Muscle of leg (tissue), 11 donors: Measurements from ENCODE around the gene STAM. TPM values are rescaled to one million over a fixed set of nuclear protein-coding genes. Genes with fewer than 3 reads are reported as not detected.

Experiments
- DNase-seq: peaks from one replicate; pipeline ENCODE4 v3.0.0; 2013
- H3K27ac ChIP-seq: one replicate; pipeline ENCODE4 v1.5.1; 2013; ENCODE audit warnings: mild to moderate bottlenecking, low read length, control low read depth
- H3K27me3 ChIP-seq: one replicate; pipeline ENCODE4 v1.6.1; 2013; ENCODE audit warnings: low read length; ENCODE audit not compliant: control insufficient read depth, insufficient read depth
- H3K36me3 ChIP-seq: one replicate; pipeline ENCODE4 v1.6.1; 2013; ENCODE audit warnings: low read length; ENCODE audit not compliant: control insufficient read depth, insufficient read depth
- H3K4me1 ChIP-seq: one replicate; pipeline ENCODE4 v1.6.1; 2013; ENCODE audit warnings: low read length; ENCODE audit not compliant: control insufficient read depth, insufficient read depth
- H3K4me3 ChIP-seq: one replicate; pipeline ENCODE4 v1.5.1; 2013; ENCODE audit warnings: low read length, control low read depth
- H3K9me3 ChIP-seq: replicated peaks from 2 replicates; pipeline ENCODE4 v1.6.1; 2013; ENCODE audit warnings: low read depth, low read length; ENCODE audit not compliant: control insufficient read depth
- WGBS: methylation state at CpG from one replicate; pipeline ENCODE4 v1.1.5; 2013; ENCODE audit warnings: missing lambda C conversion rate; ENCODE audit not compliant: insufficient coverage; 5-methylcytosine and 5-hydroxymethylcytosine counted together
- polyA plus RNA-seq, 8 donors: library from polyadenylated mRNA; unstranded; fragments of 120-200 nt; gene quantifications; one replicate each; pipeline versions ENCODE4 v1.2.1 to v1.2.3, GENCODE V29; 2013; ENCODE audit warnings: inconsistent platforms in 1 of 8, low replicate concordance in 1 of 8; ENCODE audit not compliant: insufficient read length in 8 of 8, insufficient read depth in 1 of 8
- total RNA-seq: library from RNA; stranded (reverse); fragments of 120-200 nt; gene quantifications from one replicate; pipeline ENCODE4 v1.2.4, GENCODE V29; 2013

The STAM gene
- total and polyA plus RNA-seq, 9 donors: 16.9 to 27.2 (median 21.8) TPM

DNA sequence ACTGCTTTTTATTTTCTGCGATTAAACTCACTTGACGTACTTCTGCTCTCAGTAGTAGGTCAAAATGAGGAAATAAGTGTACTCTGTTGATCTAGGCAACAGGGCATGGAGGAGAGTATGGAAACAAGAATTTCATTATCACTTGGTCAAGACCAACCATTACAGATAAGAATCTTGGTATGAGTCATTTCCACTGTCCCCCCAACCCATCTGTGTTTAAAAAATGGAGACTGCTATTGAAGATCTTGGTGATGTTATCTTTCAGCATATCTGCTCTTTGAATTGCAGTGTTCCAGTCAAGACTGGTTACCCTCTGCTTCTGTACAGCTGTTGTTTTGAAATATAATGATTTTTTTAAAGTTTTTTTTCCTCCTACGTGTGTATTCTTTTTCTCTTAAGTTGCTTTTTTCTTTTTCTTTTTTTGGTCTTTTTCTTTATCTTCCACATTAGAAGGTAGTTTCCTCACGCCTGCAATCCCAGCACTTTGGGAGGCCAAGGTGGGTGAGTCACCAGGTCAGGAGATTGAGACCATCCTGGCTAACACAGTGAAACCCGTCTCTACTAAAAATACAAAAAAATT lies 11.7 kb downstream of the STAM start:
- H3K4me1 ChIP-seq: no peaks in the 10 kb centered on the region
- peaks cover 2% of the 10 kb centered on the region for H3K36me3 ChIP-seq
- no CpG with 5 or more reads among the region's 5 CpGs for WGBS
- DNase-seq: no peak
- peaks cover 13% of the 10 kb centered on the region for H3K9me3 ChIP-seq
- no peaks in the 10 kb centered on the region for H3K27me3 ChIP-seq
- H3K27ac ChIP-seq: no peak overlapping the region
- no peak overlapping the region for H3K4me3 ChIP-seq

DNA sequence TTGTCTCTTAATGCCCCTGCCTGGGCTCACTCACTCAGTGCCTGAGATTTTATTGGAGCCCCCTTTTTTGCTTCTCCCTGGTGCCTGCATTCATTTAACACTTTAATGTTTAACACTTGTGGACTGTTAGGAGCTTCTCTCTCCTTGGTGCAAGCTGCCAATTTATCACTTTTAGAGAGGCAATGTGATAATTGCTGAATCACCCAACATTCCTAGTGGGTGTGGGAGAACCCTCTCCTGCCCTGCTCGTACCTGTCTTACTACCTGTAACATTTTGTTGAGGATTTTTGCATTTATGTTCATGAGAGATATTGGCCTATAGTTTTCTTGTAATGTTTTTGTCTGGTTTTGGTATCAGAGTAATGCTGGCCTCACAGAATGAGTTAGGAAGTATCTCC lies 13.2 kb downstream of the STAM start:
- WGBS: no CpG with 5 or more reads among the region's 1 CpG
- peaks cover 13% of the 10 kb centered on the region for H3K9me3 ChIP-seq
- DNase-seq: no peak
- H3K27ac ChIP-seq: no peak overlapping the region
- peaks cover 5% of the 10 kb centered on the region for H3K36me3 ChIP-seq
- no peaks in the 10 kb centered on the region for H3K4me1 ChIP-seq
- H3K4me3 ChIP-seq: no peak overlapping the region
- no peaks in the 10 kb centered on the region for H3K27me3 ChIP-seq

DNA sequence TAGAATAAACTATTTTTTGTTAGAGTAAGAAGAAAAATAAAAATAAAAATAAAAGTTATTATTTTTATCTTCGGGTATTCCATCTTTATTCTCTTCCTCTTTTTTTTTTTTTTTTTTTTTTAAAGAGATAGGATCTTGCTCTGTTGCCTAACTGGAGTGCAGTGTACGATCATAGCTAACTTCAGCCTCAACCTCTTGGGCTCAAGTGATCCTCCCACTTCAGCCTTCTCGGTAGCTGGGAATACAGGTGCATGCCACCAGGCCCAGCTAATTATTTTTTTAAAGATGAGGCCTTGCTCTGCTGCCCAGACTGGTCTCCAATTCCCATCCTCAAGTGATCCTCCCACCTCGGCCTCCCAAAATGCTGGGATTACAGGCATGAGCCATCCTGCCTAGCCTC lies 15.4 kb downstream of the STAM start:
- Histone ChIP-seq H3K27ac (no peak overlapping the region), H3K4me3 (no peak overlapping the region), H3K4me1 (no peaks in the 10 kb centered on the region), H3K27me3 (no peaks in the 10 kb centered on the region), H3K9me3 (peaks cover 8% of the 10 kb centered on the region), H3K36me3 (peaks cover 5% of the 10 kb centered on the region)
- no peak for DNase-seq
- no CpG with 5 or more reads among the region's 4 CpGs for WGBS

DNA sequence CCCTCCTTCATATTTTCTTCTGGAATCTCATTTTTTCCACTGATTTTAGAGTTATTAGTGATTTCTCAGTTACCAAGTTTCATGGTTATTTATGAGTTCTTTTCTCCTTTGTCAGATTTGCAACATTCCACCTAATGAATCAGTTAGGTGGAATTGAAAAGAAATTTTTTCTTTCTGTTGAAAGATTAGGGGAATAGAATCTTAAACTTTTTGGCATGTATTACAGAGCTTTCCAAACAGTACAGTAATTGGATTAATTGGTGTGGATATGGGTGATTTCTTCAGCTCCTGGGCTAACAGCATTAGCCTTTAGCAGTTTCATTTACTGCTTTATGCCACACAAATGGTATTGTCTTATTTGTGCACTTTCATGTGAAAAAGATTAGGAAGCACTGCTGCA lies 17.0 kb downstream of the STAM start:
- H3K9me3 ChIP-seq: peaks cover 8% of the 10 kb centered on the region
- H3K36me3 ChIP-seq: peaks cover 5% of the 10 kb centered on the region
- no peaks in the 10 kb centered on the region for H3K27me3 ChIP-seq
- H3K4me3 ChIP-seq: no peak overlapping the region
- no peak overlapping the region for H3K27ac ChIP-seq
- no peak for DNase-seq
- H3K4me1 ChIP-seq: no peaks in the 10 kb centered on the region

DNA sequence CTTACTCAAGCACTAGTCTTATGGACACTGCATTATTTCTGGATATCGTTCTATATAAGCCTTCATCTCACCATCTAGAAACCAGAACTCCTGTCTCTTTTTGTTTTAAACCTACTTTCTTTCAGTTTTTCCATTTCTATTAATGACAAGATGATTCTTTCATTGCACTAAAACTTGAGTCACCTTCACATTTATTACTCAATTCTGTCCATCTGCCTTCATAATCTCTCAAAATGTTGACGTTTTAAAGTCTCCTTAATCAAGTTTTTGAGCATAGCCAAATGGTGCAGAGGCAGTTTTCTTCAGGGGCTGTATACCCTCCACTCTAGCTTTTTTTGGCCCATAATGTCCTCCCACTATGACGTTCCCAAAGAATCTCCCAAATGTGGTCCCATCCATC lies 17.6 kb downstream of the STAM start:
- DNase-seq: no peak
- H3K4me3 ChIP-seq: no peak overlapping the region
- peaks cover 5% of the 10 kb centered on the region for H3K9me3 ChIP-seq
- peaks cover 5% of the 10 kb centered on the region for H3K36me3 ChIP-seq
- no CpG with 5 or more reads among the region's 3 CpGs for WGBS
- H3K27me3 ChIP-seq: no peaks in the 10 kb centered on the region
- no peaks in the 10 kb centered on the region for H3K4me1 ChIP-seq
- H3K27ac ChIP-seq: no peak overlapping the region

DNA sequence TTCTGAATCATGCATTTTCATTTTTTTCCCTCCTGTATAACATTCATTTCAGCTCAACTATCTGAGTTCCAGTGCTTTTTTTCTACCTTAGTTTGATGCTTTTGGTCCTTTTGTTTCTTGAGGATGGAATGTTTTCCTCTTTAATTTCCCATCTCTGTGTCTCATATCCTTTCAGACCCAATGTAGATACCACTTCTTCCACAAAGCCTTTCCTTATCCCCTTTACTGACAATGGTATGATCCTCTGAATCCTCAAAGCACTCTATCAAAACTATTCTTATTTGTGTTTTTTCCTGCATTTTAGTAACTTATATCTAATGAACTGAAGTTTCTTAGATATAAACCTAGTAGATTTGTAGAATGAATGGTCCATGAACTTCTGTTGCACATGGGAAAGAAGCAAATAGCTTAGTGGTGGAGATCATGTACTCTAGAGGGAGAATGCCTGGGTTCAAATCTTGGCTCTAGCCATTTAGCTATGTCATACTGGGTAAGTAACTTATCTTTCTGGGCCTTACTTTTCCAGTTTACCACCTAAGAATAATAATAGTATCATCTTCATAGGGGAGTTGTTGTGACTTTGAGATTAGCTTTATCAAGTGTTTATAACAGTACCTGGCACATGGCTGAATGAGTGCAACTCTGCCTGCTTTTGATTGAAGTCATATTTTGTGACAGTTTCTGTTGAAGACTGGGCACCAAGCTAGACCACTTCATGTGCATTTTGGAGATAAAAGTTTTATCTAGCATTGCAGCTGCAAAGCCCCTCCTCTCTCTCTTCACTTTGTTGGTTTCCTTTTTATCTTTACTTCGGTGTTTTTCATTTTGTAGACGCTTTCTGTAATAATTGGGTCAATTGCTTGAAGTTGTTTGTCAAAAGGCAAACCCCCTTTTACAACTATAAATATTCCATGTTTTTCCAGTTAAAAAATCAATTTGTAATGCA lies 18.5 kb downstream of the STAM start:
- no peak overlapping the region for H3K27ac ChIP-seq
- H3K4me1 ChIP-seq: no peaks in the 10 kb centered on the region
- WGBS: no CpG with 5 or more reads among the region's 2 CpGs
- H3K9me3 ChIP-seq: no peaks in the 10 kb centered on the region
- H3K27me3 ChIP-seq: no peaks in the 10 kb centered on the region
- no peak overlapping the region for H3K4me3 ChIP-seq
- no peak for DNase-seq
- H3K36me3 ChIP-seq: peaks cover 5% of the 10 kb centered on the region

DNA sequence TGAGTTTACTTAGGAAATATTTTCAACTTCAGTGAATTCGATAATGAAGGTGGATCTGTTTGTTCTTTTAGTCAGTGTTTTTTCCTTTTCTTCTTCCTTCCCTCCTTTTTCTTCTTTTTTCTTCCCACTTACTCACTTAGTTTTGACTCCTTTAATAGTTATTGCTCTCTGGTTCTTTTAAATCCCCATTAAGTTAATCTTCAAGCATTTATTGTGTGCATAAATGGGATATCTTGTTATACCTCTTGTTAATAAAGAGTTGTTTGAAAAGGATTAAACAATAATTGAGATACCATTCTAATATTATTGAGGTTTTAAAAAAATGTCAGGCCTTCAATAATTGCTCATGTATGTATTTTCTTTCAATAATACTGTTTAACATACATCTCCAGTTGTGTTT lies 19.5 kb downstream of the STAM start:
- H3K27ac ChIP-seq: no peak overlapping the region
- H3K4me1 ChIP-seq: no peaks in the 10 kb centered on the region
- H3K27me3 ChIP-seq: no peaks in the 10 kb centered on the region
- H3K9me3 ChIP-seq: no peaks in the 10 kb centered on the region
- DNase-seq: no peak
- peaks cover 5% of the 10 kb centered on the region for H3K36me3 ChIP-seq
- no CpG with 5 or more reads among the region's 1 CpG for WGBS
- no peak overlapping the region for H3K4me3 ChIP-seq

DNA sequence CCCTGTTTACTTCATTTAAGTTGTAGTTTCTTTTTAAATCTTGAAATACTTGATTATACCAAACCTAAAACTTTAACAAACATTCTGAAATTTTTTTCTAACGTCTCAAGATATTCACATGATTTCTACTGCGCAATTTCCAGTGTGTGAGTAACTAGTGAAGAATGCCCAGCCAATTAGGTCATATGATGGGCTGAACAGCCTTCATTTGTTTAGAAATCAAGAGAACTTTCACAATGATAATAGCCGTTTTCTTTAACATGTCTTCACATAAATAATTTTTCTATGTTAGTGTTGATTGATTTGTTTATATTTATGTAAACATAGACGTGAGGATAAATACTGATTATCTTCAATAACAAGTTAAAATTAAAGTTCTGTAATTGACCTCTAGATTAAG lies 21.8 kb downstream of the STAM start:
- peak; percentile 18 for DNase-seq
- WGBS: no CpG with 5 or more reads among the region's 4 CpGs
- H3K27ac ChIP-seq: no peak overlapping the region

DNA sequence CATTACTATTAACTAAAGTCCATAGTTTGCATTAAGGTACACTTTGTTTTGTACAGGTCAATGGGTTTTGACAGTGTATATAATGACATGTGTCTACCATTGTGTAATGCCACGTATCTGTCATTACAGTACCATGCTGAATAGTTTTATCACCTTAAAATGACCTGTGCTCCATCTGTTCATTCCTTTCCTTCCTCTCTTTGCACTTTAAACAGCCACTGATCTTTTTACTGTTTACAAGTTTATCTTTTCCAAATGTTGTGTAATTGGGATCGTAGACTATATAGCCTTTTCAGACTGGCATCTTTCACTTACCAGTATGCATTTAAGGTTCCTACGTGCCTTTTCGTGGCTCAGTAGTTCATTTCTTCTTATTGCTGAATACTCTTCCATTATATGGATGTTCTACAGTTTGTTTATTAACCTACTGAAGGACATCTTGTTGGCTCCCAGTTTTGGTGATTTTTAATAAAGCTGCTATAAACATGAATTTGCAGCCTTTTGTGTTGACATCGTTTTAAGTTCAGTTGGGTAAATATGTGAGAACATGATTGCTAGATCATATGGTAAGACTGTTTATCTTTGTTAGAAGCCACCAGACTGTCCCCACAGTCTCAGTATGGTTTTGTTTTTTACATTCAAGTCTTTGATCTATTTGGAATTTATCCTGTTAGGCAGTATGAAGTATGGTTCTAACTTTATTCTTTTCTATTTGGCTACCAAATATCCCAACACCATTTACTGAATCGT lies 24.7 kb downstream of the STAM start:
- H3K36me3 ChIP-seq: no peaks in the 10 kb centered on the region
- no peak for DNase-seq
- H3K4me1 ChIP-seq: peaks cover 1% of the 10 kb centered on the region
- H3K4me3 ChIP-seq: no peak overlapping the region
- no peaks in the 10 kb centered on the region for H3K27me3 ChIP-seq
- WGBS: 83% methylated on average over 1 of the region's 6 CpGs
- no peaks in the 10 kb centered on the region for H3K9me3 ChIP-seq
- H3K27ac ChIP-seq: no peak overlapping the region

More for the DNA sequence above, 21.8 kb downstream of the STAM start:
- no peaks in the 10 kb centered on the region for H3K4me1 ChIP-seq
- H3K4me3 ChIP-seq: no peak overlapping the region
- H3K36me3 ChIP-seq: peaks cover 3% of the 10 kb centered on the region
- H3K9me3 ChIP-seq: no peaks in the 10 kb centered on the region
- no peaks in the 10 kb centered on the region for H3K27me3 ChIP-seq

DNA sequence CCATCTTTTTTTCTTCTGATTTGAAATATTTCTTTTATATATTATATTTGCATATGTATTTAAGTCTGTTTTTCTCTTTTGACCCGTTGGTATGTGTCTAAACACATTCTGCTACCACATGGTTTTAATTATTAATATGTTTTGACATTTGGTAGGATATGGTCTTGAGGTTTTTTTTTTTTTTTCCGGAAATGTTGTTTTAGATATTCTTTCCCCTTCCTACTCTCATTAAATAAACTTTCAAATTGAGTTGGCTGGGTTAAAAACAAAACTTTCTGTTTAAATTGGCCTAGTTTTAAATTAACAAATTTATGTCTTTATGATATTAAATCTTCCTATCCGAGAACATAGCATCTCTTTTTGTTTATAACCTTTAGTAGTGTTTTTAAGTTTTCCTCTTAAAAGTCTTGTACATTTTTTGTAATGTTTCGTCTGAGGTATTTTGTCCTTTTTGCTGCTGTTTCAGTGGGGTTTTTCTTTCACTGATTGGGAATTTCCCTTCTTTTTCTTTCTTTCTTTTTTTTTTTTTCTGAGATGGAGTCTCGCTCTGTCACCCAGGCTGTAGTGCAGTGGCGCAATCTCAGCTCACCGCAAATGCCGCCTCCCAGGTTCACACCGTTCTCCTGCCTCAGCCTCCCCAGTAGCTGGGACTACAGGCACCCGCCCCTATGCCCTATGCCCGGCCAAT lies 25.4 kb downstream of the STAM start:
- H3K27ac ChIP-seq: no peak overlapping the region
- no peaks in the 10 kb centered on the region for H3K27me3 ChIP-seq
- 92% methylated on average over 5 of the region's 11 CpGs for WGBS
- no peak for DNase-seq
- no peaks in the 10 kb centered on the region for H3K36me3 ChIP-seq
- peaks cover 5% of the 10 kb centered on the region for H3K4me1 ChIP-seq
- no peaks in the 10 kb centered on the region for H3K9me3 ChIP-seq
- no peak overlapping the region for H3K4me3 ChIP-seq
